GM23338 (cell line): Measurements from ENCODE around the gene C16orf82. TPM values are rescaled to one million over a fixed set of nuclear protein-coding genes. Genes with fewer than 3 reads are reported as not detected.

Experiments used
- ATAC-seq: fragments of 200-7000 bp; cut with Tn5 transposase; 3 replicates; pipeline ENCODE4 v1.9.1; 2020
- DNase-seq: peaks from one replicate; pipeline ENCODE4 v3.0.0-alpha.2; 2015; ENCODE audit warnings: low spot score
- H2AFZ ChIP-seq: fragments of 200-600 bp; sonication (generic); 2 replicates; pipeline ENCODE4 v1.8.0; 2016; ENCODE audit warnings: antibody characterized with exemption, mild to moderate bottlenecking, moderate library complexity
- H3F3A ChIP-seq: fragments of 200-600 bp; sonication (generic); replicated peaks from 2 replicates; pipeline ENCODE4 v1.8.0; 2017; ENCODE audit warnings: antibody characterized with exemption, mixed run types, low read depth
- H3K27ac ChIP-seq: fragments of 200-600 bp; sonication (generic); 2 replicates; pipeline ENCODE4 v1.6.1; 2016; ENCODE audit warnings: low read depth
- H3K27me3 ChIP-seq: fragments of 200-600 bp; sonication (generic); 2 replicates; pipeline ENCODE4 v1.8.0; 2016; ENCODE audit warnings: mild to moderate bottlenecking, mixed run types, moderate library complexity; ENCODE audit not compliant: insufficient read depth
- H3K36me3 ChIP-seq: fragments of 200-600 bp; sonication (generic); 2 replicates; pipeline ENCODE4 v1.8.0; 2016; ENCODE audit warnings: mild to moderate bottlenecking; ENCODE audit not compliant: insufficient read depth
- H3K4me1 ChIP-seq: fragments of 200-600 bp; sonication (generic); 2 replicates; pipeline ENCODE4 v1.8.0; 2016; ENCODE audit warnings: mild to moderate bottlenecking, moderate library complexity; ENCODE audit not compliant: insufficient read depth
- H3K4me2 ChIP-seq: fragments of 200-600 bp; sonication (generic); 2 replicates; pipeline ENCODE4 v1.7.1; 2017; ENCODE audit warnings: mixed run types
- H3K4me3 ChIP-seq: fragments of 200-600 bp; sonication (generic); 2 replicates; pipeline ENCODE4 v1.6.1; 2016; ENCODE audit warnings: mixed run types
- H3K79me2 ChIP-seq: fragments of 200-600 bp; sonication (generic); replicated peaks from 2 replicates; pipeline ENCODE4 v1.8.0; 2017; ENCODE audit warnings: mild to moderate bottlenecking; ENCODE audit not compliant: insufficient read depth
- H3K9me2 ChIP-seq: fragments of 200-600 bp; sonication (generic); 2 replicates; pipeline ENCODE4 v1.8.0; 2017; ENCODE audit not compliant: insufficient read depth
- H4K20me1 ChIP-seq: fragments of 200-600 bp; sonication (generic); replicated peaks from 2 replicates; pipeline ENCODE4 v1.8.0; 2017; ENCODE audit warnings: mild to moderate bottlenecking; ENCODE audit not compliant: insufficient read depth
- H3K27ac Mint-ChIP-seq: 2 replicates; pipeline ENCODE4 v1.8.0; 2020; ENCODE audit warnings: inconsistent platforms, mild to moderate bottlenecking, moderate library complexity, mixed read lengths
- H3K27me3 Mint-ChIP-seq: 3 replicates; pipeline ENCODE4 v1.8.0; 2022; ENCODE audit warnings: low read depth, mild to moderate bottlenecking, moderate library complexity, mixed read lengths, inconsistent platforms; ENCODE audit not compliant: insufficient read depth, poor library complexity
- H3K36me3 Mint-ChIP-seq: 3 replicates; pipeline ENCODE4 v1.8.0; 2021; ENCODE audit warnings: low read depth, mild to moderate bottlenecking, inconsistent platforms, moderate library complexity, mixed read lengths
- H3K4me1 Mint-ChIP-seq: 3 replicates; pipeline ENCODE4 v1.8.0; 2020; ENCODE audit warnings: mild to moderate bottlenecking, inconsistent platforms, mixed read lengths
- H3K4me3 Mint-ChIP-seq: 3 replicates; pipeline ENCODE4 v1.8.0; 2021; ENCODE audit warnings: moderate library complexity, mild to moderate bottlenecking, inconsistent platforms, mixed read lengths
- H3K9me3 Mint-ChIP-seq: 3 replicates; pipeline ENCODE4 v1.8.0; 2020; ENCODE audit warnings: moderate library complexity, mild to moderate bottlenecking, inconsistent platforms, mixed read lengths
- CREB1 ChIP-seq: fragments of 250-450 bp; sonication (Bioruptor Pico); IDR thresholded peaks from 2 replicates; pipeline ENCODE4 v1.5.0; 2020; ENCODE audit warnings: low read depth, mild to moderate bottlenecking, moderate library complexity
- EZH2 ChIP-seq: fragments of 200-600 bp; sonication (generic); IDR thresholded peaks from one replicate; pipeline ENCODE4 v1.8.0; 2017; ENCODE audit warnings: antibody characterized with exemption, mild to moderate bottlenecking, low read depth; ENCODE audit not compliant: unreplicated experiment
- EZH2phosphoT487 ChIP-seq: fragments of 200-600 bp; sonication (generic); IDR thresholded peaks from one replicate; pipeline ENCODE4 v1.8.1; 2018; ENCODE audit warnings: antibody characterized with exemption; ENCODE audit not compliant: unreplicated experiment
- POLR2AphosphoS5 ChIP-seq: IDR thresholded peaks from 2 replicates; pipeline ENCODE4 v1.6.1; 2016; ENCODE audit warnings: antibody characterized with exemption, low read depth
- STAT1 ChIP-seq: IDR thresholded peaks from one replicate; pipeline ENCODE4 v1.6.1; 2016; ENCODE audit warnings: antibody characterized with exemption; ENCODE audit not compliant: unreplicated experiment
- ZNF114 ChIP-seq: fragments of 250-450 bp; sonication (Bioruptor Pico); IDR thresholded peaks from 2 replicates; pipeline ENCODE4 v1.5.0; 2020; ENCODE audit warnings: mild to moderate bottlenecking, moderate library complexity
- ZNF331 ChIP-seq: fragments of 250-450 bp; sonication (Bioruptor Pico); IDR thresholded peaks from 2 replicates; pipeline ENCODE4 v1.5.0; 2020; ENCODE audit warnings: low read depth, mild to moderate bottlenecking, moderate library complexity
- polyA plus RNA-seq: library from polyadenylated mRNA; unstranded; fragments of >200 nt; fragmentation: Nextera tagmentation; extraction: Ambion mirVana; gene quantifications from 2 replicates; pipeline ENCODE4 v1.2.1, GENCODE V29; 2016
- total RNA-seq: library from RNA; depleted of rRNA; stranded (reverse); fragments of >200 nt; shearing (Covaris generic); gene quantifications from 2 replicates; pipeline ENCODE4 v1.2.3, GENCODE V29; 2014
- TF ChIP-seq, protein P1 (sequence below), 2 experiments: fragments of 200-600 bp in 1 of 2; sonication (generic) in 1 of 2; conservative IDR thresholded peaks; 2 replicates each; pipeline versions ENCODE4 v1.5.1 to v1.6.1; 2016 to 2017; ENCODE audit warnings: antibody characterized with exemption in 2 of 2, low read depth in 2 of 2, mild to moderate bottlenecking in 2 of 2, moderate library complexity in 1 of 2
- TF ChIP-seq, protein P2 (sequence below): IDR thresholded peaks from one replicate; pipeline ENCODE4 v1.6.1; 2018; ENCODE audit warnings: antibody characterized with exemption; ENCODE audit not compliant: unreplicated experiment
- TF ChIP-seq, protein P3 (sequence below): IDR thresholded peaks from 2 replicates; pipeline ENCODE4 v1.6.1; 2016; ENCODE audit warnings: antibody characterized with exemption
- TF ChIP-seq, protein P4 (sequence below): fragments of 250-450 bp; sonication (Bioruptor Pico); IDR thresholded peaks from 2 replicates; pipeline ENCODE4 v1.5.0; 2020; ENCODE audit warnings: mild to moderate bottlenecking, moderate library complexity

C16orf82 gene
- total and polyA plus RNA-seq, 2 experiments from 2014 or later, result not detected

GRCh38 chr16:27033281-27033979, 33.3 kb upstream of the C16orf82 start:
- H3K4me3 ChIP-seq, result no peak overlapping the region
- no peaks in the 10 kb centered on the region for H3K4me1 Mint-ChIP-seq
- no peak overlapping the region for H3K4me2 ChIP-seq
- no peaks in the 10 kb centered on the region for H3K27me3 ChIP-seq
- ATAC-seq (no peak), DNase-seq (no peak)
- no peaks in the 10 kb centered on the region for H3K79me2 ChIP-seq
- H3K36me3 ChIP-seq, result no peaks in the 10 kb centered on the region
- H3F3A ChIP-seq, result no peaks in the 10 kb centered on the region
- TF ChIP-seq, protein P1, sequence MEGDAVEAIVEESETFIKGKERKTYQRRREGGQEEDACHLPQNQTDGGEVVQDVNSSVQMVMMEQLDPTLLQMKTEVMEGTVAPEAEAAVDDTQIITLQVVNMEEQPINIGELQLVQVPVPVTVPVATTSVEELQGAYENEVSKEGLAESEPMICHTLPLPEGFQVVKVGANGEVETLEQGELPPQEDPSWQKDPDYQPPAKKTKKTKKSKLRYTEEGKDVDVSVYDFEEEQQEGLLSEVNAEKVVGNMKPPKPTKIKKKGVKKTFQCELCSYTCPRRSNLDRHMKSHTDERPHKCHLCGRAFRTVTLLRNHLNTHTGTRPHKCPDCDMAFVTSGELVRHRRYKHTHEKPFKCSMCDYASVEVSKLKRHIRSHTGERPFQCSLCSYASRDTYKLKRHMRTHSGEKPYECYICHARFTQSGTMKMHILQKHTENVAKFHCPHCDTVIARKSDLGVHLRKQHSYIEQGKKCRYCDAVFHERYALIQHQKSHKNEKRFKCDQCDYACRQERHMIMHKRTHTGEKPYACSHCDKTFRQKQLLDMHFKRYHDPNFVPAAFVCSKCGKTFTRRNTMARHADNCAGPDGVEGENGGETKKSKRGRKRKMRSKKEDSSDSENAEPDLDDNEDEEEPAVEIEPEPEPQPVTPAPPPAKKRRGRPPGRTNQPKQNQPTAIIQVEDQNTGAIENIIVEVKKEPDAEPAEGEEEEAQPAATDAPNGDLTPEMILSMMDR (conservative IDR thresholded peaks at IDR 0.05; ENCODE audit: low read depth in 2 of 2), result no peak
- TF ChIP-seq, protein P2, sequence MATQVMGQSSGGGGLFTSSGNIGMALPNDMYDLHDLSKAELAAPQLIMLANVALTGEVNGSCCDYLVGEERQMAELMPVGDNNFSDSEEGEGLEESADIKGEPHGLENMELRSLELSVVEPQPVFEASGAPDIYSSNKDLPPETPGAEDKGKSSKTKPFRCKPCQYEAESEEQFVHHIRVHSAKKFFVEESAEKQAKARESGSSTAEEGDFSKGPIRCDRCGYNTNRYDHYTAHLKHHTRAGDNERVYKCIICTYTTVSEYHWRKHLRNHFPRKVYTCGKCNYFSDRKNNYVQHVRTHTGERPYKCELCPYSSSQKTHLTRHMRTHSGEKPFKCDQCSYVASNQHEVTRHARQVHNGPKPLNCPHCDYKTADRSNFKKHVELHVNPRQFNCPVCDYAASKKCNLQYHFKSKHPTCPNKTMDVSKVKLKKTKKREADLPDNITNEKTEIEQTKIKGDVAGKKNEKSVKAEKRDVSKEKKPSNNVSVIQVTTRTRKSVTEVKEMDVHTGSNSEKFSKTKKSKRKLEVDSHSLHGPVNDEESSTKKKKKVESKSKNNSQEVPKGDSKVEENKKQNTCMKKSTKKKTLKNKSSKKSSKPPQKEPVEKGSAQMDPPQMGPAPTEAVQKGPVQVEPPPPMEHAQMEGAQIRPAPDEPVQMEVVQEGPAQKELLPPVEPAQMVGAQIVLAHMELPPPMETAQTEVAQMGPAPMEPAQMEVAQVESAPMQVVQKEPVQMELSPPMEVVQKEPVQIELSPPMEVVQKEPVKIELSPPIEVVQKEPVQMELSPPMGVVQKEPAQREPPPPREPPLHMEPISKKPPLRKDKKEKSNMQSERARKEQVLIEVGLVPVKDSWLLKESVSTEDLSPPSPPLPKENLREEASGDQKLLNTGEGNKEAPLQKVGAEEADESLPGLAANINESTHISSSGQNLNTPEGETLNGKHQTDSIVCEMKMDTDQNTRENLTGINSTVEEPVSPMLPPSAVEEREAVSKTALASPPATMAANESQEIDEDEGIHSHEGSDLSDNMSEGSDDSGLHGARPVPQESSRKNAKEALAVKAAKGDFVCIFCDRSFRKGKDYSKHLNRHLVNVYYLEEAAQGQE, result no peak
- TF ChIP-seq EZH2 (no peak), POLR2AphosphoS5 (no peak), EZH2phosphoT487 (no peak), ZNF331 (CRISPR knock-in tag) (no peak), STAT1 (no peak), ZNF114 (CRISPR knock-in tag) (no peak), CREB1 (CRISPR knock-in tag) (no peak)
- TF ChIP-seq, protein P3, sequence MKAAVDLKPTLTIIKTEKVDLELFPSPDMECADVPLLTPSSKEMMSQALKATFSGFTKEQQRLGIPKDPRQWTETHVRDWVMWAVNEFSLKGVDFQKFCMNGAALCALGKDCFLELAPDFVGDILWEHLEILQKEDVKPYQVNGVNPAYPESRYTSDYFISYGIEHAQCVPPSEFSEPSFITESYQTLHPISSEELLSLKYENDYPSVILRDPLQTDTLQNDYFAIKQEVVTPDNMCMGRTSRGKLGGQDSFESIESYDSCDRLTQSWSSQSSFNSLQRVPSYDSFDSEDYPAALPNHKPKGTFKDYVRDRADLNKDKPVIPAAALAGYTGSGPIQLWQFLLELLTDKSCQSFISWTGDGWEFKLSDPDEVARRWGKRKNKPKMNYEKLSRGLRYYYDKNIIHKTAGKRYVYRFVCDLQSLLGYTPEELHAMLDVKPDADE, result no peak
- TF ChIP-seq, protein P4, sequence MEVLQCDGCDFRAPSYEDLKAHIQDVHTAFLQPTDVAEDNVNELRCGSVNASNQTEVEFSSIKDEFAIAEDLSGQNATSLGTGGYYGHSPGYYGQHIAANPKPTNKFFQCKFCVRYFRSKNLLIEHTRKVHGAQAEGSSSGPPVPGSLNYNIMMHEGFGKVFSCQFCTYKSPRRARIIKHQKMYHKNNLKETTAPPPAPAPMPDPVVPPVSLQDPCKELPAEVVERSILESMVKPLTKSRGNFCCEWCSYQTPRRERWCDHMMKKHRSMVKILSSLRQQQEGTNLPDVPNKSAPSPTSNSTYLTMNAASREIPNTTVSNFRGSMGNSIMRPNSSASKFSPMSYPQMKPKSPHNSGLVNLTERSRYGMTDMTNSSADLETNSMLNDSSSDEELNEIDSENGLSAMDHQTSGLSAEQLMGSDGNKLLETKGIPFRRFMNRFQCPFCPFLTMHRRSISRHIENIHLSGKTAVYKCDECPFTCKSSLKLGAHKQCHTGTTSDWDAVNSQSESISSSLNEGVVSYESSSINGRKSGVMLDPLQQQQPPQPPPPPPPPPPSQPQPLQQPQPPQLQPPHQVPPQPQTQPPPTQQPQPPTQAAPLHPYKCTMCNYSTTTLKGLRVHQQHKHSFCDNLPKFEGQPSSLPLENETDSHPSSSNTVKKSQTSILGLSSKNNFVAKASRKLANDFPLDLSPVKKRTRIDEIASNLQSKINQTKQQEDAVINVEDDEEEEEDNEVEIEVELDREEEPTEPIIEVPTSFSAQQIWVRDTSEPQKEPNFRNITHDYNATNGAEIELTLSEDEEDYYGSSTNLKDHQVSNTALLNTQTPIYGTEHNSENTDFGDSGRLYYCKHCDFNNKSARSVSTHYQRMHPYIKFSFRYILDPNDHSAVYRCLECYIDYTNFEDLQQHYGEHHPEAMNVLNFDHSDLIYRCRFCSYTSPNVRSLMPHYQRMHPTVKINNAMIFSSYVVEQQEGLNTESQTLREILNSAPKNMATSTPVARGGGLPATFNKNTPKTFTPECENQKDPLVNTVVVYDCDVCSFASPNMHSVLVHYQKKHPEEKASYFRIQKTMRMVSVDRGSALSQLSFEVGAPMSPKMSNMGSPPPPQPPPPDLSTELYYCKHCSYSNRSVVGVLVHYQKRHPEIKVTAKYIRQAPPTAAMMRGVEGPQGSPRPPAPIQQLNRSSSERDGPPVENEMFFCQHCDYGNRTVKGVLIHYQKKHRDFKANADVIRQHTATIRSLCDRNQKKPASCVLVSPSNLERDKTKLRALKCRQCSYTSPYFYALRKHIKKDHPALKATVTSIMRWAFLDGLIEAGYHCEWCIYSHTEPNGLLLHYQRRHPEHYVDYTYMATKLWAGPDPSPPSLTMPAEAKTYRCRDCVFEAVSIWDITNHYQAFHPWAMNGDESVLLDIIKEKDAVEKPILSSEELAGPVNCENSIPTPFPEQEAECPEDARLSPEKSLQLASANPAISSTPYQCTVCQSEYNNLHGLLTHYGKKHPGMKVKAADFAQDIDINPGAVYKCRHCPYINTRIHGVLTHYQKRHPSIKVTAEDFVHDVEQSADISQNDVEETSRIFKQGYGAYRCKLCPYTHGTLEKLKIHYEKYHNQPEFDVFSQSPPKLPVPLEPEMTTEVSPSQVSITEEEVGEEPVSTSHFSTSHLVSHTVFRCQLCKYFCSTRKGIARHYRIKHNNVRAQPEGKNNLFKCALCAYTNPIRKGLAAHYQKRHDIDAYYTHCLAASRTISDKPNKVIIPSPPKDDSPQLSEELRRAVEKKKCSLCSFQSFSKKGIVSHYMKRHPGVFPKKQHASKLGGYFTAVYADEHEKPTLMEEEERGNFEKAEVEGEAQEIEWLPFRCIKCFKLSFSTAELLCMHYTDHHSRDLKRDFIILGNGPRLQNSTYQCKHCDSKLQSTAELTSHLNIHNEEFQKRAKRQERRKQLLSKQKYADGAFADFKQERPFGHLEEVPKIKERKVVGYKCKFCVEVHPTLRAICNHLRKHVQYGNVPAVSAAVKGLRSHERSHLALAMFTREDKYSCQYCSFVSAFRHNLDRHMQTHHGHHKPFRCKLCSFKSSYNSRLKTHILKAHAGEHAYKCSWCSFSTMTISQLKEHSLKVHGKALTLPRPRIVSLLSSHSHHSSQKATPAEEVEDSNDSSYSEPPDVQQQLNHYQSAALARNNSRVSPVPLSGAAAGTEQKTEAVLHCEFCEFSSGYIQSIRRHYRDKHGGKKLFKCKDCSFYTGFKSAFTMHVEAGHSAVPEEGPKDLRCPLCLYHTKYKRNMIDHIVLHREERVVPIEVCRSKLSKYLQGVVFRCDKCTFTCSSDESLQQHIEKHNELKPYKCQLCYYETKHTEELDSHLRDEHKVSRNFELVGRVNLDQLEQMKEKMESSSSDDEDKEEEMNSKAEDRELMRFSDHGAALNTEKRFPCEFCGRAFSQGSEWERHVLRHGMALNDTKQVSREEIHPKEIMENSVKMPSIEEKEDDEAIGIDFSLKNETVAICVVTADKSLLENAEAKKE (CRISPR knock-in tag), result no peak
- H2AFZ ChIP-seq, result no peak overlapping the region
- H3K27me3 Mint-ChIP-seq, result peaks cover 2% of the 10 kb centered on the region
- no peak overlapping the region for H3K27ac ChIP-seq
- H3K4me3 Mint-ChIP-seq, result no peak overlapping the region
- H3K36me3 Mint-ChIP-seq, result peaks cover 8% of the 10 kb centered on the region
- H4K20me1 ChIP-seq, result no peaks in the 10 kb centered on the region
- H3K9me3 Mint-ChIP-seq, result peaks cover 84% of the 10 kb centered on the region
- H3K27ac Mint-ChIP-seq, result no peak overlapping the region
- H3K4me1 ChIP-seq, result no peaks in the 10 kb centered on the region
- H3K9me2 ChIP-seq, result no peaks in the 10 kb centered on the region
